Hepatocyte (in vitro differentiated cells): Measurements from ENCODE around the gene ARHGAP6. TPM values are rescaled to one million over a fixed set of nuclear protein-coding genes. Genes with fewer than 3 reads are reported as not detected.

Experiments
- DNase-seq: peaks from one replicate; pipeline ENCODE4 v3.0.0-alpha.2; 2016; ENCODE audit warnings: low spot score
- H2AFZ ChIP-seq: fragments of 200-600 bp; sonication (generic); 2 replicates; pipeline ENCODE4 v1.6.0; 2016; ENCODE audit warnings: antibody characterized with exemption, mild to moderate bottlenecking
- H3K27ac ChIP-seq: fragments of 200-600 bp; sonication (generic); 2 replicates; pipeline ENCODE4 v1.5.1; 2016; ENCODE audit warnings: mild to moderate bottlenecking
- H3K27me3 ChIP-seq: fragments of 200-600 bp; sonication (generic); 2 replicates; pipeline ENCODE4 v1.6.1; 2016
- H3K36me3 ChIP-seq: fragments of 200-600 bp; sonication (generic); replicated peaks from 2 replicates; pipeline ENCODE4 v1.5.1; 2016; ENCODE audit warnings: low read depth; ENCODE audit not compliant: insufficient read depth
- H3K4me1 ChIP-seq: fragments of 200-600 bp; sonication (generic); 2 replicates; pipeline ENCODE4 v1.5.1; 2016; ENCODE audit warnings: mild to moderate bottlenecking, moderate library complexity; ENCODE audit not compliant: insufficient read depth
- H3K4me2 ChIP-seq: fragments of 200-600 bp; sonication (generic); 2 replicates; pipeline ENCODE4 v1.6.0; 2016
- H3K4me3 ChIP-seq: fragments of 200-600 bp; sonication (generic); 2 replicates; pipeline ENCODE4 v1.5.1; 2016; ENCODE audit warnings: mild to moderate bottlenecking
- H3K79me2 ChIP-seq: fragments of 200-600 bp; sonication (generic); 2 replicates; pipeline ENCODE4 v1.6.0; 2017; ENCODE audit warnings: mild to moderate bottlenecking
- H3K9me2 ChIP-seq: fragments of 200-600 bp; sonication (generic); replicated peaks from 2 replicates; pipeline ENCODE4 v1.6.0; 2017; ENCODE audit warnings: mild to moderate bottlenecking; ENCODE audit not compliant: insufficient read depth
- H3K9me3 ChIP-seq: fragments of 200-600 bp; sonication (generic); 2 replicates; pipeline ENCODE4 v1.5.1; 2016; ENCODE audit warnings: low read depth, mild to moderate bottlenecking
- H4K20me1 ChIP-seq: fragments of 200-600 bp; sonication (generic); 2 replicates; pipeline ENCODE4 v1.6.0; 2016; ENCODE audit warnings: mild to moderate bottlenecking; ENCODE audit not compliant: insufficient read depth, poor library complexity, severe bottlenecking
- EZH2 ChIP-seq: fragments of 200-600 bp; sonication (generic); IDR thresholded peaks from 2 replicates; pipeline ENCODE4 v1.6.1; 2016; ENCODE audit warnings: antibody characterized with exemption, mild to moderate bottlenecking, borderline replicate concordance
- EZH2phosphoT487 ChIP-seq: fragments of 200-600 bp; sonication (generic); IDR thresholded peaks from one replicate; pipeline ENCODE4 v1.6.1; 2018; ENCODE audit warnings: antibody characterized with exemption, mild to moderate bottlenecking, low read depth, moderate library complexity; ENCODE audit not compliant: unreplicated experiment, severe bottlenecking
- WGBS: methylation state at CpG from one replicate; pipeline ENCODE4 v1.1.6; 2016; ENCODE audit warnings: low lambda C conversion rate; ENCODE audit errors: missing lambda C conversion rate; 5-methylcytosine and 5-hydroxymethylcytosine counted together
- polyA plus RNA-seq: library from polyadenylated mRNA; unstranded; fragments of >200 nt; fragmentation: Nextera tagmentation; extraction: Ambion mirVana; gene quantifications from 2 replicates; pipeline ENCODE4 v1.2.1, GENCODE V29; 2016
- total RNA-seq: library from RNA; depleted of rRNA; stranded (reverse); fragments of >200 nt; gene quantifications from 2 replicates; pipeline ENCODE4 v1.2.3, GENCODE V29; 2014
- TF ChIP-seq, protein P1 (sequence below): fragments of 200-600 bp; sonication (generic); IDR thresholded peaks from 2 replicates; pipeline ENCODE4 v1.5.1; 2016; ENCODE audit warnings: antibody characterized with exemption, mild to moderate bottlenecking; ENCODE audit not compliant: poor library complexity

ARHGAP6 gene
- total and polyA plus RNA-seq, 2 experiments from 2014 or later: 4.9 to 6.9 TPM

DNA sequence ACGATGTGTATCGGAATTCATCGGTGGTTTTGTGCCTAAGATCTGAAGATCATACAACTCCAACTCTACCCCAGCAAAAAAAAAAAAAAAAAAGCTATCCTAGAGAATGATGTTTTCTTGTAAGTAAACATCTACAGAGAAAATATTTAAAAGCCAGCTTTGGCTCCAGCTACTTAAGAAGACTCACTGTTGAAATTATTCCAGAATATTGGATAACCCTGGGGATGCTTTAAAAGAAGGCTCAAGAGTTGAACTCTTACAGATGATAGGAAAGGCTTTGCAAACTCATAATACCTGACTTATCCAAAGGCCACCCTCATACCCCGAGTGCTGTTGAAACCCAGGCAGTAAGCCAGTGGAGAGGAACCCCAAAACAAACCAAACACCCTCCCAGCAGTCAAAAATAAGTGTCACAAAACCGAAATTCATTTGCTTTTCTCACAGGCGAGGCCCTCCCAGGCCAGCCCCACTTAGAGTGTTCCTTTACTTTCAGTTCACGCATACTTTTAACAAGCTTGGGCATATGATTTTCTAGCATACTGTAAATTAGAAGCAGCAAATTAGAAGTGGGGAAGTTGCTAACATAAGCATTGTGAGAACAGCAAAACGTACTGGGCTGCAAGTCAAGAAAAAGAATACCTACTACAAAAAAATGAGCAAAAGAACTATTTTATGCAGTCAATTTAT lies 375.2 kb downstream of the ARHGAP6 start:
- Histone ChIP-seq H3K4me2 (no peak overlapping the region), H2AFZ (no peak overlapping the region), H3K27ac (no peak overlapping the region), H3K9me2 (no peaks in the 10 kb centered on the region), H3K79me2 (no peaks in the 10 kb centered on the region), H4K20me1 (no peaks in the 10 kb centered on the region), H3K36me3 (no peaks in the 10 kb centered on the region), H3K4me1 (no peaks in the 10 kb centered on the region), H3K27me3 (no peaks in the 10 kb centered on the region), H3K4me3 (no peak overlapping the region), H3K9me3 (no peaks in the 10 kb centered on the region)
- DNase-seq: no peak
- TF ChIP-seq EZH2 (no peak), EZH2phosphoT487 (no peak)
- TF ChIP-seq, protein P1, sequence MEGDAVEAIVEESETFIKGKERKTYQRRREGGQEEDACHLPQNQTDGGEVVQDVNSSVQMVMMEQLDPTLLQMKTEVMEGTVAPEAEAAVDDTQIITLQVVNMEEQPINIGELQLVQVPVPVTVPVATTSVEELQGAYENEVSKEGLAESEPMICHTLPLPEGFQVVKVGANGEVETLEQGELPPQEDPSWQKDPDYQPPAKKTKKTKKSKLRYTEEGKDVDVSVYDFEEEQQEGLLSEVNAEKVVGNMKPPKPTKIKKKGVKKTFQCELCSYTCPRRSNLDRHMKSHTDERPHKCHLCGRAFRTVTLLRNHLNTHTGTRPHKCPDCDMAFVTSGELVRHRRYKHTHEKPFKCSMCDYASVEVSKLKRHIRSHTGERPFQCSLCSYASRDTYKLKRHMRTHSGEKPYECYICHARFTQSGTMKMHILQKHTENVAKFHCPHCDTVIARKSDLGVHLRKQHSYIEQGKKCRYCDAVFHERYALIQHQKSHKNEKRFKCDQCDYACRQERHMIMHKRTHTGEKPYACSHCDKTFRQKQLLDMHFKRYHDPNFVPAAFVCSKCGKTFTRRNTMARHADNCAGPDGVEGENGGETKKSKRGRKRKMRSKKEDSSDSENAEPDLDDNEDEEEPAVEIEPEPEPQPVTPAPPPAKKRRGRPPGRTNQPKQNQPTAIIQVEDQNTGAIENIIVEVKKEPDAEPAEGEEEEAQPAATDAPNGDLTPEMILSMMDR: no peak
- WGBS: 71% methylated on average over 8 of the region's 8 CpGs

GRCh38 chrX:11287505-11287904 lies 378.2 kb downstream of the ARHGAP6 start:
- no peaks in the 10 kb centered on the region for H3K9me3 ChIP-seq
- H3K4me1 ChIP-seq: no peaks in the 10 kb centered on the region
- no peak for DNase-seq
- no peaks in the 10 kb centered on the region for H3K9me2 ChIP-seq
- H3K79me2 ChIP-seq: no peaks in the 10 kb centered on the region
- H2AFZ ChIP-seq: no peak overlapping the region
- H3K4me3 ChIP-seq: no peak overlapping the region
- H3K27me3 ChIP-seq: no peaks in the 10 kb centered on the region
- H4K20me1 ChIP-seq: no peaks in the 10 kb centered on the region
- 68% methylated on average over 1 of the region's 1 CpG for WGBS
- H3K27ac ChIP-seq: no peak overlapping the region
- TF ChIP-seq EZH2 (no peak), EZH2phosphoT487 (no peak)
- TF ChIP-seq, protein P1: no peak
- H3K36me3 ChIP-seq: no peaks in the 10 kb centered on the region
- no peak overlapping the region for H3K4me2 ChIP-seq

GRCh38 chrX:11285651-11286050 lies 380.1 kb downstream of the ARHGAP6 start:
- TF ChIP-seq EZH2 (no peak), EZH2phosphoT487 (no peak)
- TF ChIP-seq, protein P1: no peak
- H3K27ac ChIP-seq: no peak overlapping the region

DNA sequence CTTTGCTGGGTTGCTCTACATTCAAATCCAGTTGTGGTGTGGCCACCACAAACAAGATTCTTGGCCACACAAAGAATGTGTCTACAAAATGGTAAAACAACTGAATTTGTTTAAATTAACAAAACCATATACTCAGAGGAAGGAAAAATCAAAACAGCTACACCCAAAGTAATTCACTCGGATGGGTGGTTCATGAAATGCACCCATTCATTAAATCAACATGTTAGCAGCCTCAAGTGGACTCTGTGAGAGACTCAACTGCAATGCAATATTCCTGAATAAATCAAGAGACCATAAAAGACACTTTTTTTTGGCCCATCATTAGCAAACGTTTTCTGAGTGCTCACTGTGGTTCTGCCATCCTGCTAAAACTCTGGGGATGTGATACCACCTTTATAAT lies 383.7 kb downstream of the ARHGAP6 start:
- TF ChIP-seq EZH2phosphoT487 (no peak), EZH2 (no peak)
- TF ChIP-seq, protein P1: no peak

More at GRCh38 chrX:11285651-11286050, 380.1 kb downstream of the ARHGAP6 start:
- Histone ChIP-seq H3K4me1 (no peaks in the 10 kb centered on the region), H3K4me2 (no peak overlapping the region), H3K27me3 (no peaks in the 10 kb centered on the region), H3K9me2 (no peaks in the 10 kb centered on the region), H3K9me3 (no peaks in the 10 kb centered on the region), H3K36me3 (no peaks in the 10 kb centered on the region), H3K4me3 (no peak overlapping the region), H4K20me1 (no peaks in the 10 kb centered on the region), H3K79me2 (no peaks in the 10 kb centered on the region), H2AFZ (no peak overlapping the region)
- DNase-seq: no peak
- WGBS: 72% methylated on average over 3 of the region's 3 CpGs

More for the DNA sequence above, 383.7 kb downstream of the ARHGAP6 start:
- H3K4me3 ChIP-seq: no peak overlapping the region
- no peaks in the 10 kb centered on the region for H3K4me1 ChIP-seq
- WGBS: 46% methylated on average over 2 of the region's 2 CpGs
- no peaks in the 10 kb centered on the region for H3K9me2 ChIP-seq
- H3K27ac ChIP-seq: no peak overlapping the region
- no peaks in the 10 kb centered on the region for H3K79me2 ChIP-seq
- H3K9me3 ChIP-seq: no peaks in the 10 kb centered on the region
- H4K20me1 ChIP-seq: no peaks in the 10 kb centered on the region
- H3K36me3 ChIP-seq: no peaks in the 10 kb centered on the region
- H2AFZ ChIP-seq: no peak overlapping the region
- no peak for DNase-seq
- no peaks in the 10 kb centered on the region for H3K27me3 ChIP-seq
- no peak overlapping the region for H3K4me2 ChIP-seq
